Liver (tissue), 3 donors: ENCODE measurements around the gene AGL.

ENCODE experiments used
- ATF3 ChIP-seq: IDR thresholded peaks from 2 replicates; pipeline ENCODE4 v1.6.1; 2016; ENCODE audit warnings: antibody characterized with exemption
- CTCF ChIP-seq: fragments of 150-350 bp; IDR thresholded peaks from 2 replicates; pipeline ENCODE4 v1.5.1; 2017; ENCODE audit warnings: improper control_type of control experiment, low read depth, low read length; ENCODE audit not compliant: missing input control
- RXRA ChIP-seq, 2 donors: IDR thresholded peaks; 2 replicates each; pipeline ENCODE4 v1.6.1; 2017 to 2018; ENCODE audit warnings: antibody characterized with exemption in 2 of 2, mild to moderate bottlenecking in 1 of 2
- SP1 ChIP-seq: IDR thresholded peaks from 2 replicates; pipeline ENCODE4 v1.6.1; 2018; ENCODE audit warnings: antibody characterized with exemption, mild to moderate bottlenecking
- TAF1 ChIP-seq: conservative IDR thresholded peaks from 2 replicates; pipeline ENCODE4 v1.6.1; 2016; ENCODE audit warnings: antibody characterized with exemption, mild to moderate bottlenecking
- TF ChIP-seq, protein P1 (sequence below): IDR thresholded peaks from 2 replicates; pipeline ENCODE4 v1.6.1; 2016; ENCODE audit warnings: antibody characterized with exemption, mild to moderate bottlenecking
- donor health status: healthy.
- donor health status: healthy.

- TF ChIP-seq CTCF (no peak), TAF1 (no peak), RXRA (IDR thresholded peaks at IDR 0.05) (no peak), SP1 (no peak), ATF3 (no peak)
- TF ChIP-seq, protein P1, sequence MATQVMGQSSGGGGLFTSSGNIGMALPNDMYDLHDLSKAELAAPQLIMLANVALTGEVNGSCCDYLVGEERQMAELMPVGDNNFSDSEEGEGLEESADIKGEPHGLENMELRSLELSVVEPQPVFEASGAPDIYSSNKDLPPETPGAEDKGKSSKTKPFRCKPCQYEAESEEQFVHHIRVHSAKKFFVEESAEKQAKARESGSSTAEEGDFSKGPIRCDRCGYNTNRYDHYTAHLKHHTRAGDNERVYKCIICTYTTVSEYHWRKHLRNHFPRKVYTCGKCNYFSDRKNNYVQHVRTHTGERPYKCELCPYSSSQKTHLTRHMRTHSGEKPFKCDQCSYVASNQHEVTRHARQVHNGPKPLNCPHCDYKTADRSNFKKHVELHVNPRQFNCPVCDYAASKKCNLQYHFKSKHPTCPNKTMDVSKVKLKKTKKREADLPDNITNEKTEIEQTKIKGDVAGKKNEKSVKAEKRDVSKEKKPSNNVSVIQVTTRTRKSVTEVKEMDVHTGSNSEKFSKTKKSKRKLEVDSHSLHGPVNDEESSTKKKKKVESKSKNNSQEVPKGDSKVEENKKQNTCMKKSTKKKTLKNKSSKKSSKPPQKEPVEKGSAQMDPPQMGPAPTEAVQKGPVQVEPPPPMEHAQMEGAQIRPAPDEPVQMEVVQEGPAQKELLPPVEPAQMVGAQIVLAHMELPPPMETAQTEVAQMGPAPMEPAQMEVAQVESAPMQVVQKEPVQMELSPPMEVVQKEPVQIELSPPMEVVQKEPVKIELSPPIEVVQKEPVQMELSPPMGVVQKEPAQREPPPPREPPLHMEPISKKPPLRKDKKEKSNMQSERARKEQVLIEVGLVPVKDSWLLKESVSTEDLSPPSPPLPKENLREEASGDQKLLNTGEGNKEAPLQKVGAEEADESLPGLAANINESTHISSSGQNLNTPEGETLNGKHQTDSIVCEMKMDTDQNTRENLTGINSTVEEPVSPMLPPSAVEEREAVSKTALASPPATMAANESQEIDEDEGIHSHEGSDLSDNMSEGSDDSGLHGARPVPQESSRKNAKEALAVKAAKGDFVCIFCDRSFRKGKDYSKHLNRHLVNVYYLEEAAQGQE = no peak
These were observed 107.7 kb downstream of the AGL start for GRCh38 chr1:99957818-99958217.
